GM18505 (cell line): Measurements from ENCODE around the gene POU3F1.

Source experiments
- ATAC-seq: cut with Tn5 transposase; IDR thresholded peaks from one replicate; pipeline ENCODE4 v1.9.1; 2021; ENCODE audit not compliant: unreplicated experiment
- POLR2A ChIP-seq: IDR thresholded peaks from 4 replicates; pipeline ENCODE4 v1.6.1; 2011; ENCODE audit warnings: borderline replicate concordance; ENCODE audit not compliant: insufficient read depth, insufficient read length; ENCODE audit errors: extremely low read depth

POU3F1 gene

GRCh38 chr1:38046333-38046883 is at the start of gene POU3F1:
TSS of gene POU3F1 (minus strand) at chr1:38046793. CDS start at chr1:38046743, 50 bp downstream.
- TF ChIP-seq POLR2A: no peak
- ATAC-seq: no peak

GRCh38 chr1:38095454-38095931 is 48.9 kb upstream of the POU3F1 start:
- no peak for TF ChIP-seq POLR2A
- no peak for ATAC-seq

- TF ChIP-seq POLR2A: no peak
- ATAC-seq: no peak
These were observed 48.2 kb upstream of the POU3F1 start for GRCh38 chr1:38094711-38095290.

- TF ChIP-seq POLR2A: no peak
- ATAC-seq: no peak
These were observed 47.3 kb upstream of the POU3F1 start for GRCh38 chr1:38093569-38094520.

- no peak for TF ChIP-seq POLR2A
These were observed 45.7 kb upstream of the POU3F1 start for GRCh38 chr1:38092256-38092655.

GRCh38 chr1:38090796-38091195 is 44.2 kb upstream of the POU3F1 start:
- no peak for TF ChIP-seq POLR2A
- no peak for ATAC-seq

More at GRCh38 chr1:38092256-38092655, 45.7 kb upstream of the POU3F1 start:
- no peak for ATAC-seq

GRCh38 chr1:38089712-38090360 is 43.2 kb upstream of the POU3F1 start:
- ATAC-seq: no peak
- no peak for TF ChIP-seq POLR2A

- TF ChIP-seq POLR2A: no peak
These were observed 42.2 kb upstream of the POU3F1 start for GRCh38 chr1:38088791-38089190.

GRCh38 chr1:38088366-38088765 is 41.8 kb upstream of the POU3F1 start:
- TF ChIP-seq POLR2A: no peak
- ATAC-seq: no peak

More at GRCh38 chr1:38088791-38089190, 42.2 kb upstream of the POU3F1 start:
- ATAC-seq: no peak

- no peak for TF ChIP-seq POLR2A
- no peak for ATAC-seq
These were observed 41.1 kb upstream of the POU3F1 start for GRCh38 chr1:38087676-38088075.

GRCh38 chr1:38085666-38086330 is 39.2 kb upstream of the POU3F1 start:
- ATAC-seq: no peak
- no peak for TF ChIP-seq POLR2A

- no peak for TF ChIP-seq POLR2A
- no peak for ATAC-seq
These were observed 38.1 kb upstream of the POU3F1 start for GRCh38 chr1:38084700-38085099.
